Hematopoietic multipotent progenitor cell treated with erythropoietin and hydrocortisone succinate and interleukin-3 and kit ligand, for 17 days (in vitro differentiated cells): Measurements from ENCODE around the gene NXF3.
"Not testable (repeated sequence)": the region's sequence is repeated elsewhere in the genome, so short reads cannot be mapped to it uniquely, and the experiment has no call there.

Source experiments
- DNase-seq: peaks from one replicate; pipeline ENCODE4 v3.0.0-alpha.2; 2015; ENCODE audit warnings: low spot score

NXF3 gene

GRCh38 chrX:103092942-103093341 is at the start of gene NXF3:
Gene NXF3 (minus strand): TSS chrX:103093143. CDS start chrX:103093023, 120 bp downstream.
- no peak for DNase-seq

GRCh38 chrX:103136528-103136927 is 43.6 kb upstream of the NXF3 start:
- DNase-seq: not testable (repeated sequence)

- no peak for DNase-seq
These were observed 31.3 kb upstream of the NXF3 start for GRCh38 chrX:103124284-103124683.

- no peak for DNase-seq
These were observed 27.8 kb upstream of the NXF3 start for GRCh38 chrX:103120748-103121147.

GRCh38 chrX:103116970-103117369 is 24.0 kb upstream of the NXF3 start:
- not testable (repeated sequence) for DNase-seq

- not testable (repeated sequence) for DNase-seq
These were observed 16.6 kb upstream of the NXF3 start for GRCh38 chrX:103109497-103109896.

- DNase-seq: no peak
These were observed 14.9 kb upstream of the NXF3 start for GRCh38 chrX:103107836-103108235.

- not testable (repeated sequence) for DNase-seq
These were observed 14.3 kb upstream of the NXF3 start for GRCh38 chrX:103107227-103107737.

- not testable (repeated sequence) for DNase-seq
These were observed 11.4 kb upstream of the NXF3 start for GRCh38 chrX:103104370-103104769.

GRCh38 chrX:103103866-103104265 is 10.9 kb upstream of the NXF3 start:
- not testable (repeated sequence) for DNase-seq

- peak; percentile 14 for DNase-seq
These were observed 8.5 kb upstream of the NXF3 start for GRCh38 chrX:103101299-103102042.

- DNase-seq: no peak
These were observed 7.5 kb upstream of the NXF3 start for GRCh38 chrX:103100484-103100883.

GRCh38 chrX:103099691-103100090 is 6.7 kb upstream of the NXF3 start:
- no peak for DNase-seq

GRCh38 chrX:103098488-103098887 is 5.5 kb upstream of the NXF3 start:
- DNase-seq: peak; percentile 19

GRCh38 chrX:103081051-103081450 is 11.9 kb downstream of the NXF3 start:
- no peak for DNase-seq

- DNase-seq: no peak
These were observed 19.5 kb downstream of the NXF3 start for GRCh38 chrX:103073467-103073866.

- no peak for DNase-seq
These were observed 26.3 kb downstream of the NXF3 start for GRCh38 chrX:103066606-103067005.

- peak; percentile 12 for DNase-seq
These were observed 29.0 kb downstream of the NXF3 start, which contains the start of gene BEX1 for GRCh38 chrX:103063918-103064434. Gene BEX1 (minus strand): TSS chrX:103064171. CDS start chrX:103063274, 897 bp downstream.

- DNase-seq: peak; percentile 4
These were observed 29.6 kb downstream of the NXF3 start for GRCh38 chrX:103063191-103063845.

- DNase-seq: no peak
These were observed 31.5 kb downstream of the NXF3 start for GRCh38 chrX:103061486-103061885.

GRCh38 chrX:103056902-103057301 is 36.0 kb downstream of the NXF3 start:
- no peak for DNase-seq

- DNase-seq: no peak
These were observed 40.3 kb downstream of the NXF3 start for GRCh38 chrX:103052625-103053024.

- no peak for DNase-seq
These were observed 41.6 kb downstream of the NXF3 start for GRCh38 chrX:103051260-103051789.
